SK-N-SH treated with all-trans-retinoic acid at 6 μM for 48 hours (cell line): Measurements from ENCODE around the gene FCN2.

Source experiments
- PATZ1 ChIP-seq: fragments of 250-450 bp; sonication (Bioruptor Pico); IDR thresholded peaks from 2 replicates; pipeline ENCODE4 v1.8.0; 2020; ENCODE audit warnings: mild to moderate bottlenecking, moderate library complexity, borderline replicate concordance
- RARB ChIP-seq: fragments of 250-450 bp; sonication (Bioruptor Pico); IDR thresholded peaks from 2 replicates; pipeline ENCODE4 v1.8.0; 2021; ENCODE audit warnings: mild to moderate bottlenecking, moderate library complexity
- ZFP3 ChIP-seq: fragments of 250-450 bp; sonication (Bioruptor Pico); IDR thresholded peaks from 2 replicates; pipeline ENCODE4 v1.5.0; 2020; ENCODE audit warnings: mild to moderate bottlenecking, moderate library complexity

- no peak for TF ChIP-seq RARB (CRISPR knock-in tag)
- no peak for TF ChIP-seq PATZ1 (CRISPR knock-in tag)
- no peak for TF ChIP-seq ZFP3 (CRISPR knock-in tag)
Observed at GRCh38 chr9:134892820-134893420, 12.3 kb downstream of the FCN2 start.
